Epithelial cell of esophagus (primary cell): ENCODE measurements around the gene TACC2.

ENCODE experiments used
- DNase-seq: peaks from one replicate; pipeline ENCODE4 v3.0.0; 2010; ENCODE audit warnings: low read depth
- H3K4me3 ChIP-seq: 2 replicates; pipeline ENCODE4 v1.5.1; 2011; ENCODE audit warnings: mild to moderate bottlenecking, low read length, control low read depth
- TF ChIP-seq, protein P1 (sequence below): IDR thresholded peaks from 2 replicates; pipeline ENCODE4 v1.5.1; 2011; ENCODE audit warnings: low read depth, mild to moderate bottlenecking, low read length, control low read depth, inconsistent platforms; ENCODE audit not compliant: insufficient read depth; ENCODE audit errors: missing control alignments

The TACC2 gene

DNA sequence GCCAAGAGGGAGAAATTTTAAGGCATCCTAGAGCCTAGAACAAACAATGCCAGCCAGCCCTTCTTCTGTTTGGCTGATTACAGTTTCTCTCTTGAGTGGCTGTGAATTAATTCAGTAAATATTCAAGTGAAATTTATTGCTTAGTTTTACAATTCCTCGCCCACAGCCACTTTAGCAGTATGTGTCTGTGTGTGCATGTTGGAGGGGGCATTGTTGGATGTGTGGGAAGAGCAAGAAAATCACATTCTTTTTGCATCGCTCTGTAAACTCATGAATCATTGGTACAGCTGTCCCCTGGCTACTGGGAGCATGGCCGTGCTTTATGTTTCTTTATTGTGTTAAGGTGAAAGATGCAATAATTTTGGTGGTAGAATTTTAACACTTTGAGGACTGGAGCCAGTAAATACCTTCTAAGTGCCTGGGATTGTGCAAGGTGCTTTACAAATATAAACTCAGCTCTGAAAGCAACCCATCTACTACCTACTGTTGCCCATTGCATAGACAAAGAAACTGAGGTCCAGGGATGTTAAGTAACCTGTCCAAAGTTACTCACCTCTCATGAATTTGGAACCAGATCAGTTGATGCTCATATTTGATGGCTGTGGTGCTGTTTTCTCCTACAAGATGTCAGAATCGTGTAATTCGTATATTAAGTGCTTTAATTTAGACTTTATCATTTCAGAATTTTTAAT lies 192.2 kb downstream of the TACC2 start:
- H3K4me3 ChIP-seq, result no peak overlapping the region
- peak; percentile 20 for DNase-seq
- TF ChIP-seq, protein P1, sequence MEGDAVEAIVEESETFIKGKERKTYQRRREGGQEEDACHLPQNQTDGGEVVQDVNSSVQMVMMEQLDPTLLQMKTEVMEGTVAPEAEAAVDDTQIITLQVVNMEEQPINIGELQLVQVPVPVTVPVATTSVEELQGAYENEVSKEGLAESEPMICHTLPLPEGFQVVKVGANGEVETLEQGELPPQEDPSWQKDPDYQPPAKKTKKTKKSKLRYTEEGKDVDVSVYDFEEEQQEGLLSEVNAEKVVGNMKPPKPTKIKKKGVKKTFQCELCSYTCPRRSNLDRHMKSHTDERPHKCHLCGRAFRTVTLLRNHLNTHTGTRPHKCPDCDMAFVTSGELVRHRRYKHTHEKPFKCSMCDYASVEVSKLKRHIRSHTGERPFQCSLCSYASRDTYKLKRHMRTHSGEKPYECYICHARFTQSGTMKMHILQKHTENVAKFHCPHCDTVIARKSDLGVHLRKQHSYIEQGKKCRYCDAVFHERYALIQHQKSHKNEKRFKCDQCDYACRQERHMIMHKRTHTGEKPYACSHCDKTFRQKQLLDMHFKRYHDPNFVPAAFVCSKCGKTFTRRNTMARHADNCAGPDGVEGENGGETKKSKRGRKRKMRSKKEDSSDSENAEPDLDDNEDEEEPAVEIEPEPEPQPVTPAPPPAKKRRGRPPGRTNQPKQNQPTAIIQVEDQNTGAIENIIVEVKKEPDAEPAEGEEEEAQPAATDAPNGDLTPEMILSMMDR, result no peak

DNA sequence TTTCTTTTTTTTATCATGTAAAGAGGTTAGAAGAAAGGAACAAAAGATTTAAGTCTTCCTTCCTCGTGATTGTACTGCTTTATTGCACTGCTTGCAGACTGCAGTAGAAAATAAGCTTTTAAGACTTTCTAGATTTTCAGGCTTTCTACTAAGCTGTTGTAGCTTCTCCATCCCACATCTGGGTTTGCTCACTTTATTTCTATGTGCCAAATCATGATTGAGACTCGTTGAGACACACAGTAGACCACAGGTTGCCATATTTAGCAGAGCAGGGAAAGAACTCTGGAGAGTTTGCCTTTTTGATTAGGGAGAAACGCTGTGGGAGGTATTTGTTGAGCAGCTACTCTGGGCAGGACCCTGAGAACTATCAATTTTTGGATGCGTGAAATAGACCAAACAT lies 192.9 kb downstream of the TACC2 start:
- DNase-seq, result no peak
- H3K4me3 ChIP-seq, result no peak overlapping the region
- TF ChIP-seq, protein P1, result no peak

DNA sequence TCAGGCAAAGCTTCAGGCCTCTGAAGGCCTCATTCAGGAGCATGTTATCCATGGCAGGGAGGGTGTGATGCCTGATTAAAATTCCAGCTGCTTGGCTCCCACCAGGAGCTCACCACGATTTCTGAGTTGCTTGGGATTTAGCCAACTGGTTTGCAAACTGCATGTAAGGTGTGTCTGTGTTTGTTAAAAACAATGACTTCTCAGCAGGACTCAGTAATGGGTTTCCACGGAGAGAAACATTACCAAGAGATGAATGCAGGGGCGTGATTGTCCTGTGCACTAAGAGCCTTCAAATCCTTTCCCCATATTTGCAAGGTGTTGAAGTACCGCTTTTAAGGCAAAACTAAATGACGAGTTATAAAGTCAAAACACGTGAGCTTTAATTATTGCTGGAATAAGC lies 193.3 kb downstream of the TACC2 start:
- no peak for DNase-seq
- H3K4me3 ChIP-seq, result no peak overlapping the region
- TF ChIP-seq, protein P1, result no peak

DNA sequence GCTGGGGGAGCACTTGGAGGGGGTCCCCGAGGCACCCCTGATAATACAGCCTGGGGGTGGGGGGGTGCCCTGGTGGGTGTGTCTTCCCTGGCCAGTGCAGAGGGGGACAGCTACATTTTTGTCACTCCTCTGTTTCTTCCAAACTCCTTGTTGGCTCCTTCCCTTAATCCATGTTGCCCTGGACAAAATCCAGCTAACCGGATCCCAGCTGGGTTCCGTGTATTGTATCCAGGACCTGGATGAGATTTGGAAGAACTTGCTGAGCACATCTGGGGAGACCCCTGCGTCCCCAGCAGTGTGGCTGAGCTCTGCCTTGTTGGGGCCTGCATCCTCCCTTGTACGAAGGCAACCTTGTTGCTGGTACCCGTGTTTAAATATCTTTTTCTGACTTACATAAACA lies 195.3 kb downstream of the TACC2 start:
- DNase-seq, result no peak
- H3K4me3 ChIP-seq, result no peak overlapping the region
- TF ChIP-seq, protein P1, result no peak

DNA sequence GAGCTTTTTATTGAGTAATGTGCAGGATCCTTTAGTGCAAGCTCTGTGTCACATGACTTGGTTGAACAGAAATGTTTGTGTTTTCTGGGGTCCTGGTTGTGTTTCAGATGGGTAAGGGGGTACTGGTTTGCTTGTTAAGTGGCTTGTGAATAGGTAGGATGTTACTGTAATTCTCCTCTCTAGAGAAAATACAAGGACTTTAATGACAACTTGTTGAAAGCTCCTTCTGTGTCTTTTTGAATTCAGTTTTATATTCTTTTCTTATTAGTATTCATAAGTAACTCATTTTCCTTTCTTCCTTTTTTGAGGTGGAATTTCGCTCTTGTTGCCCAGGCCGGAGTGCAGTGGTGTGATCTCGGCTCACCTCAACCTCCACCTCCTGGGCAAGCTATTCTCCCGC lies 196.7 kb downstream of the TACC2 start:
- no peak for DNase-seq
- TF ChIP-seq, protein P1, result no peak
- no peak overlapping the region for H3K4me3 ChIP-seq

DNA sequence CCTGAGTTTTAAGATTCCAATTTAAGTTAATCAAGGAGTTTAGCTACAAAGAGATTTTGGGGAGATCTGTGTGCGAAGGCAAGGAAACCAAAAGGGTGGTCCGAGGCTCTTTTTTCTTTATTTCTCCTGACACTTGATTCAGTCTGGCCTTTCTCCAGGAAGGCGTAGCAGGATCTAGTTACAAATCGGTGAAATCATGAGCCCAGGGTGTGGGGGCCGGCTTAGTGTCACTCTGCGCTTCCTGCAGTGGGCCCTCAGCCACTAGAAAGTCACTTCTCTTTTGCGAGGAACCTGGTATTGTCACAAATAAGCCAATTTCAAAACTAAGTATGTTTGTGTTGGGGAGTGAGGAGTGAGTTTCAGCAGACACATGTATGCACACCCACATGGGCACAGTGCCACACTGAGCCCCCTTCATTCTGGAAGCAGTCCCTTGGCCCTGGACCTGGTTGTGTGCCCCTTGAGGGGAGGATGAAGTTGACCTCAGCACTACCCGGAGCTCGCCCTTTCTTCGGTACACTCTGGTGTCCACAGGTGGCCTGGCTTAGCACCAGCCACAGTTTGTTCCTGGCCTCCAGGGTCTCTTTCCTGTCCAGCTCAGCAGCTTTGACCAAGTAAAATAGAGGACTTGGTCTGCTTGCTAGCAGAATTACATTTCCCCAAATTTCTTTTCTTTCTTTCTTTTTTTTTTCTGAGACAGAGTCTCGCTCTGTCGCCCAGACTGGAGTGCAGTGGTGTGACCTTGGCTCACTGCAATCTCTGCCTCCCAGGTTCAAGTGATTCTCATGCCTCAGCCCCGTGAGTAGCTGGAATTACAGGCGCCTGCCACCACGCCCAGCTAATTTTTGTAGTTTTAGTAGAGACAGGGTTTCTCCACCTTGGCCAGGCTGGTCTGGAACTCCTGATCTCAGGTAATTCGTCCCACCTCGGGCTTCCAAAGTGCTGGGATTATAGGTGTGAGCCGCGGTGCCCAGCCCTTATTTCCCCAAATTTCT lies 198.2 kb downstream of the TACC2 start:
- H3K4me3 ChIP-seq, result no peak overlapping the region
- DNase-seq, result no peak
- TF ChIP-seq, protein P1, result no peak
